ENCODE results near the gene TNKS1BP1. TPM values are rescaled to one million over a fixed set of nuclear protein-coding genes. Genes with fewer than 3 reads are reported as not detected.

The TNKS1BP1 gene
- total and polyA plus RNA-seq, 7 donors = 26.4 to 133 (median 43.8) TPM

GRCh38 chr11:57313071-57313787 is 11.5 kb downstream of the TNKS1BP1 start:
- no peaks in the 10 kb centered on the region for H3K27me3 ChIP-seq
- no peak overlapping the region for H3K4me3 ChIP-seq
- WGBS, 2 donors = 59 to 81% methylated on average over 26 of the region's 26 CpGs
- TF ChIP-seq POLR2AphosphoS5 (IDR thresholded peaks at IDR 0.05) (no peak), EP300 (IDR thresholded peaks at IDR 0.05) (no peak), CTCF (IDR thresholded peaks at IDR 0.05) (no peak), POLR2A (IDR thresholded peaks at IDR 0.05) (no peak)
- intact Hi-C loops (cut with DNase I) = no loop called here
- peak overlapping the region in 3 of 4 donors; percentile 17 to 91 (median 90) for H3K27ac ChIP-seq
- DNase-seq = peak; percentile 73
- peaks cover 38 to 69% (median 40%) of the 10 kb centered on the region in 4 donors for H3K36me3 ChIP-seq
- peaks cover 0 to 59% (median 51%) of the 10 kb centered on the region in 4 donors for H3K4me1 ChIP-seq
- H3K9me3 ChIP-seq = no peaks in the 10 kb centered on the region

DNA sequence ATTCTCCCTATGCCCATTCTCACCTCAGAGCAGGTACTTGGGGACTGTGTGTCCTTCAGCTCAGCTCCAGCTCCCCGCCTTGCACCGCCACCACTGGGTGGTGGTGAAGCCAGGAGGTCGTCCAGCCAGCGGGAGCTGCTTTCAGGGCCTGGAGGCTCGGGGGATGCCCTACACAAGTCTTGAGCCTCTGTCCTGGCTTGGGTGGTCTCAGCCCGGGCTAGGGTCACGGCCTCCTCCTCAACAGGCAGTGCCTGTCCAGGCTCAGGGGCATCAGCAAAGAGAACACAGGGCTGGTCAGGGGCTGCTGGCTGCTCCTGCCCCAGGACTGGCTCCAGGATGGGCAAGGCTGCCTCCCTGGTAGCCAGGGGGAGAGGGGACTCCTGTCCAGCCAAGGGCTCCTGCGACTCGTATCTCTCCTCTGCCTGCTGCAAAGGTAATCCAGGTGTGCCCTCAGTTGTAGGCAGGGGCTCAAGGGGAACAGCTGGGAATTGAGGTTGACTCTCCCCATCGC is 12.2 kb downstream of the TNKS1BP1 start:
- WGBS, 2 donors = 83 to 91% methylated on average over 10 of the region's 10 CpGs
- intact Hi-C loops (cut with DNase I) = no loop called here
- peaks cover 33 to 65% (median 38%) of the 10 kb centered on the region in 4 donors for H3K36me3 ChIP-seq
- H3K27me3 ChIP-seq = no peaks in the 10 kb centered on the region
- TF ChIP-seq EP300 (IDR thresholded peaks at IDR 0.05) (no peak), CTCF (IDR thresholded peaks at IDR 0.05) (no peak), POLR2AphosphoS5 (IDR thresholded peaks at IDR 0.05) (no peak), POLR2A (IDR thresholded peaks at IDR 0.05) (no peak)
- H3K4me3 ChIP-seq = no peak overlapping the region
- peak; percentile 76 for DNase-seq
- peaks cover 0 to 52% (median 48%) of the 10 kb centered on the region in 4 donors for H3K4me1 ChIP-seq
- no peaks in the 10 kb centered on the region for H3K9me3 ChIP-seq
- peak overlapping the region; percentile 72 to 91 (median 87) for H3K27ac ChIP-seq

DNA sequence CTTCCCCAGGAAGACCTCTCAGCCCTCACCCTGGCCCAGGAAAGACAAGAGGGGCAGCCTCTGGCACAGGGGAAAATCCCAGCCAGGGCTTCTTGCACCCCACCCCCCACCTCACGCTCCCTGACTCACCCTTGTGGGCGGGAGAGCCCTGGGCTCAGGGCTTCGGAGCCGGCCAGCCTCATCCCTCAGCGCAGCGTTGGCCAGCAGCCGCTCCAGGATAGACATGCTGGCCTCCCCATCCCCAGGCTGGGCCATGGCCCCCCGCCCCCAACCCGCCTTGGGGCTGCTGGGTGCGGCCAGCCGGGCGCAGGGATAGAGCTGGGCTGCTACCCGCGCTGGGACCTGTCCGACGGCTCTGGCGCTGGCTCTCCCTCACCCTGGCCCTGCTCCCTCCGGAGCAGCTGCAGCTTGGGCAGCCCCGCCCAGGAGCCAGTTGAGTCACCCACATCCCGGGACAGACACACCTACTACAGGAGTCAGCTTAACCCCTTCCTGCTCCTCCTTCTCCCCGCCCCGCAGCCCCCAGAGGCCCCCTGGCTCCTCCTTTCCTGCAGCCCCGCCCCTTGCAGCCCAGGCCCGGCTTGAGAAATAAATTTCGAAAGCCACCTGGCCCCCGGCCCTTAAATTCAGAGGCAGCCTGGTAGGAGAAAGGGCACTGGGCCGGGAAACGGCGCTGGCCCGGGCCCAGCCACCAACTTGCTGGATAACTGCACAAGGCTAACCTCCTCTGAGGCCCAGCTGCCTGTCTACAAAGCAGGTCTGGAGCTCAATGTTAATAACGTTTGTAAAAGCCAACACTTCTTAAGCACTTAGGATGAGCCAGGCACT is 13.4 kb downstream of the TNKS1BP1 start:
- Histone ChIP-seq H3K9me3 (no peaks in the 10 kb centered on the region), H3K27ac (peak overlapping the region; percentile 72 to 91 (median 87)), H3K4me3 (peak overlapping the region; percentile 37 to 53 (median 44)), H3K4me1 (peaks cover 0 to 53% (median 44%) of the 10 kb centered on the region in 4 donors), H3K36me3 (peaks cover 20 to 53% (median 26%) of the 10 kb centered on the region in 4 donors), H3K27me3 (no peaks in the 10 kb centered on the region)
- 1 to 4% methylated on average over 31 of the region's 31 CpGs for WGBS, 2 donors
- intact Hi-C loops (cut with DNase I) = no loop called here
- TF ChIP-seq POLR2AphosphoS5 (IDR thresholded peaks at IDR 0.05) (peak; percentile 62 to 80 (median 66)), POLR2A (IDR thresholded peaks at IDR 0.05) (no peak)
- DNase-seq = peak; percentile 98

GRCh38 chr11:57310630-57311086 is 14.1 kb downstream of the TNKS1BP1 start:
- WGBS, 2 donors = 12 to 59% methylated on average over 6 of the region's 6 CpGs
- intact Hi-C loops (cut with DNase I) = no loop called here
- no peak for DNase-seq
- TF ChIP-seq CTCF (IDR thresholded peaks at IDR 0.05) = no peak
- TF ChIP-seq EP300 (IDR thresholded peaks at IDR 0.05) = no peak
- TF ChIP-seq POLR2AphosphoS5 (IDR thresholded peaks at IDR 0.05) = peak in 3 of 4 donors; percentile 21 to 43 (median 31)
- TF ChIP-seq POLR2A (IDR thresholded peaks at IDR 0.05) = no peak
- peak overlapping the region; percentile 37 to 53 (median 44) for H3K4me3 ChIP-seq
- peaks cover 20 to 46% (median 25%) of the 10 kb centered on the region in 4 donors for H3K36me3 ChIP-seq
- no peaks in the 10 kb centered on the region for H3K27me3 ChIP-seq
- H3K9me3 ChIP-seq = no peaks in the 10 kb centered on the region
- peak overlapping the region; percentile 72 to 91 (median 87) for H3K27ac ChIP-seq
- peaks cover 0 to 53% (median 45%) of the 10 kb centered on the region in 4 donors for H3K4me1 ChIP-seq
